ENCODE results near the gene SEL1L3.

SEL1L3 gene

GRCh38 chr4:25882226-25882625 is 19.4 kb upstream of the SEL1L3 start:
- Histone ChIP-seq H3K36me3 (no peaks in the 10 kb centered on the region), H3K27me3 (ENCODE audit: insufficient read depth, low read depth, severe bottlenecking) (no peaks in the 10 kb centered on the region), H3K9me3 (ENCODE audit: severe bottlenecking) (no peaks in the 10 kb centered on the region), H3K27ac (no peak overlapping the region), H3K4me3 (ENCODE audit: low read depth, low read length) (no peak overlapping the region)
- DNase-seq: no peak
- no peak for TF ChIP-seq CTCF (IDR thresholded peaks at IDR 0.05; ENCODE audit: low read depth, low read length)

GRCh38 chr4:25881193-25881592 is 18.4 kb upstream of the SEL1L3 start:
- Histone ChIP-seq H3K36me3 (no peaks in the 10 kb centered on the region), H3K27ac (no peak overlapping the region), H3K4me3 (ENCODE audit: low read depth, low read length) (no peak overlapping the region), H3K27me3 (ENCODE audit: insufficient read depth, low read depth, severe bottlenecking) (no peaks in the 10 kb centered on the region), H3K9me3 (ENCODE audit: severe bottlenecking) (no peaks in the 10 kb centered on the region)
- DNase-seq: no peak
- no peak for TF ChIP-seq CTCF (IDR thresholded peaks at IDR 0.05; ENCODE audit: low read depth, low read length)

- no peaks in the 10 kb centered on the region for H3K27me3 ChIP-seq (ENCODE audit: insufficient read depth, low read depth, severe bottlenecking)
- H3K27ac ChIP-seq: no peak overlapping the region
- H3K9me3 ChIP-seq (ENCODE audit: severe bottlenecking): no peaks in the 10 kb centered on the region
- TF ChIP-seq CTCF (IDR thresholded peaks at IDR 0.05; ENCODE audit: low read depth, low read length): no peak
- H3K36me3 ChIP-seq: no peaks in the 10 kb centered on the region
- DNase-seq: no peak
- H3K4me3 ChIP-seq (ENCODE audit: low read depth, low read length): no peak overlapping the region
These were observed 17.3 kb upstream of the SEL1L3 start for GRCh38 chr4:25879991-25880651.

- DNase-seq: no peak
- no peaks in the 10 kb centered on the region for H3K27me3 ChIP-seq (ENCODE audit: insufficient read depth, low read depth, severe bottlenecking)
- no peak overlapping the region for H3K4me3 ChIP-seq (ENCODE audit: low read depth, low read length)
- H3K27ac ChIP-seq: no peak overlapping the region
- no peaks in the 10 kb centered on the region for H3K9me3 ChIP-seq (ENCODE audit: severe bottlenecking)
- no peaks in the 10 kb centered on the region for H3K36me3 ChIP-seq
- TF ChIP-seq CTCF (IDR thresholded peaks at IDR 0.05; ENCODE audit: low read depth, low read length): no peak
These were observed 16.8 kb upstream of the SEL1L3 start for GRCh38 chr4:25879587-25879986.

GRCh38 chr4:25879091-25879584 is 16.4 kb upstream of the SEL1L3 start:
- H3K4me3 ChIP-seq (ENCODE audit: low read depth, low read length): no peak overlapping the region
- H3K9me3 ChIP-seq (ENCODE audit: severe bottlenecking): no peaks in the 10 kb centered on the region
- H3K27me3 ChIP-seq (ENCODE audit: insufficient read depth, low read depth, severe bottlenecking): no peaks in the 10 kb centered on the region
- TF ChIP-seq CTCF (IDR thresholded peaks at IDR 0.05; ENCODE audit: low read depth, low read length): no peak
- H3K27ac ChIP-seq: no peak overlapping the region
- H3K36me3 ChIP-seq: no peaks in the 10 kb centered on the region
- no peak for DNase-seq

- Histone ChIP-seq H3K27me3 (ENCODE audit: insufficient read depth, low read depth, severe bottlenecking) (no peaks in the 10 kb centered on the region), H3K9me3 (ENCODE audit: severe bottlenecking) (no peaks in the 10 kb centered on the region), H3K27ac (no peak overlapping the region), H3K36me3 (no peaks in the 10 kb centered on the region), H3K4me3 (ENCODE audit: low read depth, low read length) (no peak overlapping the region)
- no peak for TF ChIP-seq CTCF (IDR thresholded peaks at IDR 0.05; ENCODE audit: low read depth, low read length)
- no peak for DNase-seq
These were observed 15.9 kb upstream of the SEL1L3 start for GRCh38 chr4:25878676-25879075.

All from WERI-Rb-1 (cell line).